Colonic mucosa (tissue), 4 donors: ENCODE measurements around the gene SLC9A3. TPM values are rescaled to one million over a fixed set of nuclear protein-coding genes. Genes with fewer than 3 reads are reported as not detected.

ENCODE experiments used
- DNase-seq: peaks from one replicate; pipeline ENCODE4 v3.0.0-alpha.2; 2020
- H3K27ac ChIP-seq: fragments of 200-600 bp; one replicate; pipeline ENCODE4 v1.8.0; 2021
- H3K27me3 ChIP-seq: fragments of 200-600 bp; one replicate; pipeline ENCODE4 v1.8.0; 2021
- H3K36me3 ChIP-seq: fragments of 200-600 bp; one replicate; pipeline ENCODE4 v1.8.0; 2021
- H3K4me1 ChIP-seq: fragments of 200-600 bp; one replicate; pipeline ENCODE4 v1.8.0; 2021; ENCODE audit warnings: mild to moderate bottlenecking
- H3K4me3 ChIP-seq: fragments of 200-600 bp; one replicate; pipeline ENCODE4 v1.8.0; 2021
- H3K9ac ChIP-seq, 2 donors: one replicate each; pipeline ENCODE4 v1.7.0; 2013; ENCODE audit warnings: control low read depth in 2 of 2, low read depth in 2 of 2, low read length in 2 of 2
- H3K9me3 ChIP-seq: fragments of 200-600 bp; one replicate; pipeline ENCODE4 v1.8.0; 2021
- intact Hi-C: fragments of 100-400 bp; cut with DNase I; formaldehyde crosslinking; loops from one replicate; pipeline ENCODE4 v1.14.1; 2022
- total RNA-seq, 2 donors: library from RNA; stranded (reverse); fragmentation: NEBNext Ultra II Directional in 1 of 2; extraction: Animal tissue kit (Norgen Biotek cat#: 25700) in 1 of 2; gene quantifications; one replicate each; pipeline ENCODE4 v1.2.1, GENCODE V29; 2021
- TF ChIP-seq, protein P1 (sequence below): fragments of 200-600 bp; IDR thresholded peaks from one replicate; pipeline ENCODE4 v1.8.0; 2022; ENCODE audit warnings: antibody characterized with exemption, mild to moderate bottlenecking
- donor health status: healthy.
- donor health status: DM: no; HTN: no; CAD: no.
- donor health status: DM: no; HTN: no; CAD: no.

SLC9A3 gene
- total RNA-seq, 2 donors from 2014 or later = 70.0 to 78.8 TPM

DNA sequence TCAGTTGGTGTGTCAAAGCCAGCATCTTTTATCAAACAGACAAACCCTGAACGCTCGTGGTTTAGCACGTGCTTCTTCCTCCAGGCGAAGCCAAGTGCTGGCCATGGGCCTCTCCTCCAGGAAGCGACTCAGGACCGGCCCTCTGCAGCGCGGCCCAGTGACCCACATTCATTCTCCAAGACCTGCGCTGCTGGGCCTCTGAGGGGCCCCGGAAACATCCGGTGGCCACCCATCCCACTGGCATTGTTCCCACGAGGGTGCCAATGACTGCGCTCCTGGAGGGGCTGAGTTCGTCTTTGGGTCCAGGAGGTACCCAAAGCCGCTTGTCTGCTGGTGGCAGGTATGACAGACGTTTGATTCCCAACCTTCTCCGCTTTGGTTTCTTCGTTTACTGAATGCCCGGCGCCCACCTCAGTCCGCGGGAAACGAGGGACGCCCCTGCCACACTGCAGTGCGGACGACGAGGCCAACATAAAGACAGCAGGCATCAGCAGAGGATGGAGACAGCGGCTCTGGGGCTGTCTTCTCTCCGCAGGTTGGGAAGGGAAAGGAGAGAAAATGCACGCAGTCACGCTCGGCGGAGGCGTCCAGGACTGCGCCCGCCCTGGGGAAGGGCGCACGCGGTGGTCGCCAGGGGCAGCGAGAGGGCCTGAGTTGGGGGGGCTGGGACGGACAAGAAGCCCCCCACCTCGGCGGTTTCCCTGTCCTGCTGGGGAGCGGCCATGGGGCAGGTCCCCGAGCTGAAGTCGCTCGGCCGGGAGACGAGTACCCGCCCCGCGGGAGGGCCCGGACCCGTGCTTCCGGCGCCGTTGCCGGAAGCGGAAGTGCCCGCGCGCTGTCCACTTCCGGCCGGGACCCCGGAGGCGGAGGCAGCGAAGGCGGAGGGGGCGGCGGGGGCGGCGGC is 81.7 kb downstream of the SLC9A3 start, which contains the start of gene EXOC3:
EXOC3 (plus strand) TSS at position 842 of the 904 bp plus-strand sequence. CDS start 3,030 bp downstream, outside the sequence.
- TF ChIP-seq, protein P1, sequence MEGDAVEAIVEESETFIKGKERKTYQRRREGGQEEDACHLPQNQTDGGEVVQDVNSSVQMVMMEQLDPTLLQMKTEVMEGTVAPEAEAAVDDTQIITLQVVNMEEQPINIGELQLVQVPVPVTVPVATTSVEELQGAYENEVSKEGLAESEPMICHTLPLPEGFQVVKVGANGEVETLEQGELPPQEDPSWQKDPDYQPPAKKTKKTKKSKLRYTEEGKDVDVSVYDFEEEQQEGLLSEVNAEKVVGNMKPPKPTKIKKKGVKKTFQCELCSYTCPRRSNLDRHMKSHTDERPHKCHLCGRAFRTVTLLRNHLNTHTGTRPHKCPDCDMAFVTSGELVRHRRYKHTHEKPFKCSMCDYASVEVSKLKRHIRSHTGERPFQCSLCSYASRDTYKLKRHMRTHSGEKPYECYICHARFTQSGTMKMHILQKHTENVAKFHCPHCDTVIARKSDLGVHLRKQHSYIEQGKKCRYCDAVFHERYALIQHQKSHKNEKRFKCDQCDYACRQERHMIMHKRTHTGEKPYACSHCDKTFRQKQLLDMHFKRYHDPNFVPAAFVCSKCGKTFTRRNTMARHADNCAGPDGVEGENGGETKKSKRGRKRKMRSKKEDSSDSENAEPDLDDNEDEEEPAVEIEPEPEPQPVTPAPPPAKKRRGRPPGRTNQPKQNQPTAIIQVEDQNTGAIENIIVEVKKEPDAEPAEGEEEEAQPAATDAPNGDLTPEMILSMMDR = no peak
- H3K36me3 ChIP-seq = peaks cover 7% of the 10 kb centered on the region
- H3K9me3 ChIP-seq = no peaks in the 10 kb centered on the region
- peak; percentile 82 for DNase-seq
- intact Hi-C loops = loop anchor here (10.0 kb wide), 1 partner anchor 172 kb away; the partner anchor contains the start of gene CEP72
- H3K9ac ChIP-seq = peak within 1 kb of the TSS; percentile 96 to 98
- peak within 1 kb of the TSS; percentile 74 for H3K27ac ChIP-seq
- no peaks in the 10 kb centered on the region for H3K4me1 ChIP-seq
- H3K27me3 ChIP-seq = no peaks in the 10 kb centered on the region
- peak within 1 kb of the TSS; percentile 93 for H3K4me3 ChIP-seq

DNA sequence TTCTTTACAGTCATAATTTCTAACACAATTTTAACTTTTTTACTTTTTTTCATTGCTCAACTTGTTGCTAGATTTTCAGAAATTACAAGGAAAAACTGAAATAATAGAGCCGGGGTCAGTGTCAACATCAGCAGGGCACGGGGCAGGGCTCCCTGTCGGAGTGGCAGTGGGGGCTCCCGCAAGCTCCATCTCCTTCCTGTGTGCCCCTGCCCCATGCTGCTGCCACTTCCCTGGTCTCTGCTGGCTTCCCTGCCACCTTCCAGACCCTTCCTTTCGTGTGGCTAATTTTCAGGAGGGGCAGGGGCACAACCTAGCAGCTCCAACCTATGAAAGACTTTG is 82.3 kb downstream of the SLC9A3 start:
- H3K27me3 ChIP-seq = no peaks in the 10 kb centered on the region
- H3K9me3 ChIP-seq = no peaks in the 10 kb centered on the region
- H3K4me1 ChIP-seq = no peaks in the 10 kb centered on the region
- H3K4me3 ChIP-seq = peak overlapping the region; percentile 93
- H3K36me3 ChIP-seq = peaks cover under 1% of the 10 kb centered on the region
- no peak for DNase-seq
- H3K9ac ChIP-seq = peak overlapping the region in 1 of 2 donors; percentile 98
- no peak overlapping the region for H3K27ac ChIP-seq
- intact Hi-C loops = loop anchor here (10.0 kb wide), 1 partner anchor 173 kb away; the partner anchor contains the start of gene CEP72
- TF ChIP-seq, protein P1 = no peak

DNA sequence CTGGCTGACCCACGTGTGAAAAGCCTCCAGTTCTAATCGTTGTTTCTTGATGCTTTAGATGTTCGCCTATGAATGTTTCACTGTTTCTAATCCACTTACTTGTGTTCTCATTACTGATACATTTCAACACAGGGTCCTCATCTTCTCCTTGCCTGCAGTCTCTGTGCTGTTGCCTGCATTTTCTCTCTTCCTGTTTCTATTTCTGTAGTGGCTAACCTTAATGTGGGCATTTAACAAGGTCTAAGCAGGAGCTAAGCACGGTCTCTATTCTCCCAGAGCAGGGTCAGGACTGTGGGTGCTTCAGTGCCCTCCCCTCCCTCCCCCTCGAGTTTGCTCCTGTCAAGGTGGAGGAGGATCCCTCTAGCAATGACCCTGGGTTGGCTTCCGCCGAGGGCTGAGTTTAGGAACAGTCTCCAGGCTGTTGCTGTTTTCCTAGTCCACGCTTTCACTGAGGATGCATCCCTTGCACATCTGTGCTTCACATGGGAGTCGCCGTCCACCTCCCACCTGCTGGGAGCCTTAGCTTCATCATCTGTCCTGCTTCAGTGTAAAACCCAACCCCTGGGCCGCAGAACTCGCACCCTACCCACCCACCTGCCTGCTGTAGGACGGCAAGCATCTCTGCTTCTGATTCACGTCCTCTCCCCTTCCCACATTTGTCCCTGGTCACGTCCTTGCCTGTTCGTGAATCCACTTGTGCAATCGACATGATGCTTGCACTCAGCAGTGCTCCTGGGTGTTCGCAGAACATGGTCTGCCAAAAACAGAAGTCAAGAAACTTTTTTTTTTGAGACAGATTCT is 83.6 kb downstream of the SLC9A3 start:
- Histone ChIP-seq H3K4me3 (no peak overlapping the region), H3K36me3 (no peaks in the 10 kb centered on the region), H3K9me3 (no peaks in the 10 kb centered on the region), H3K4me1 (no peaks in the 10 kb centered on the region), H3K27me3 (no peaks in the 10 kb centered on the region), H3K27ac (no peak overlapping the region), H3K9ac (no peak overlapping the region)
- TF ChIP-seq, protein P1 = no peak
- no peak for DNase-seq
- intact Hi-C loops = loop anchor here (10.0 kb wide), 1 partner anchor 174 kb away; the partner anchor contains the start of gene CEP72

DNA sequence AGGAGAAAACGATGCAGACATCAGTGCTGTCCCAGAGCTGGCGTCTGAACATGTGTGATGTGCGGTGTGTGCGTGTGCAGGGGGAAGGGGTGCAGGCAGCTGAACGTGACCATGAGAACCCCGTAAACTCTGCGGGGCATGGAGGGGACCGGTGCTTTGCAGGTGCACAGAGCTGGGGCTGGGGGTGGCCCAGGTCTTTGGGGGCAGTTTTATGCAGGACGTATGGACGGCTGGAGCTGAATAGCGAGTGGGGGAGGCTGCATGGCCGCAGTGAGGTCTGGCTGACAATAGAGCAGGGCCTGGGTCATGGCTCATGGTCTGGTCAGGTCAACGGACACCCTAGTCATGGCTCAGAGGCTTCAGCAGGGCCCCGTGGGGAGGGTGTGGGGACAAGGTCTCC is 84.6 kb downstream of the SLC9A3 start:
- H3K4me3 ChIP-seq = no peak overlapping the region
- H3K9ac ChIP-seq = no peak overlapping the region
- H3K27me3 ChIP-seq = no peaks in the 10 kb centered on the region
- intact Hi-C loops = loop anchor here (10.0 kb wide), 1 partner anchor 175 kb away; the partner anchor contains the start of gene CEP72
- DNase-seq = no peak
- no peaks in the 10 kb centered on the region for H3K36me3 ChIP-seq
- no peaks in the 10 kb centered on the region for H3K4me1 ChIP-seq
- no peaks in the 10 kb centered on the region for H3K9me3 ChIP-seq
- no peak overlapping the region for H3K27ac ChIP-seq
- TF ChIP-seq, protein P1 = no peak

DNA sequence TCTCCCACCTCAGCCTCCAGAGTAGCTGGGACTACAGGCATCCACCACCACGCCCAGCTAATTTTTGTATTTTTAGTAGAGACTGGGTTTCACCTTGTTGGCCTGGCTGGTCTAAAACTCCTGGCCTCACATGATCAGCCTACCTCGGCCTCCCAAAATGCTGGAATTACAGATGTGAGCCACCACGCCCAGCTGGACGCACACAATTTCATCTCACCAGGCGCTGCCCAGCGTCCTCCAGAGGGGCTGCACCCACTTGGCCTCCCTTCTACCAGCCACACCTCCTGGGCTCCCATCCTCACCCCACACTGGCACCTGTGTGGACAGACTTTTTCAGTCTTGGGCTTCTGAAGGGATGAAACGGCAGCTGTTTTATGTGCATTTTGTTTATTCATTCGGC is 85.1 kb downstream of the SLC9A3 start:
- Histone ChIP-seq H3K4me1 (no peaks in the 10 kb centered on the region), H3K9me3 (no peaks in the 10 kb centered on the region), H3K36me3 (no peaks in the 10 kb centered on the region), H3K27me3 (no peaks in the 10 kb centered on the region), H3K9ac (no peak overlapping the region), H3K4me3 (no peak overlapping the region), H3K27ac (no peak overlapping the region)
- TF ChIP-seq, protein P1 = no peak
- intact Hi-C loops = no loop called here
- no peak for DNase-seq
